ENCODE data around the gene CCN6.
"Not testable (repeated sequence)": the region's sequence is repeated elsewhere in the genome, so short reads cannot be mapped to it uniquely, and the experiment has no call there.

Gene CCN6

DNA sequence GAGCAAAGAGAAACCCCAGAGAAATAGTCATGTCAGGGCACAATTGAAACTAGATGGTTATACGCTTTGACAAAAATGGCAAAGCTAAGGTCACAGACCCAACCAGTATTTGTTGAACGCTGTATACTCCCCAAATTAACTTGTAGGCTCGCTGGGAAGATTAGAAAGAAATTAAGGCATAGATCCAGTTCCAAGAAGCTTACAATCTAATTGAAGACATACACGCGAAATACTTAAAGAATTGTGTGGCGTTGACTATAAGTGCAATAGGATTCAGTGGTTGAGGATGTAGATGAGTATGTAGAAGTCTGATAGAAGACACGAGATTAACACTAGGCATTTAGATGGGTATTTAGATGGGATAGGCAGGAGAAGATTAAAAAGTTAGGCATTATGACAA is 34.0 kb downstream of the CCN6 start:
- H3K36me3 ChIP-seq, result no peaks in the 10 kb centered on the region
- no peak overlapping the region for H3K27ac ChIP-seq
- H3K9me3 ChIP-seq, result no peaks in the 10 kb centered on the region
- peaks cover 21% of the 10 kb centered on the region for H3K27me3 ChIP-seq
- TF ChIP-seq, protein P1, sequence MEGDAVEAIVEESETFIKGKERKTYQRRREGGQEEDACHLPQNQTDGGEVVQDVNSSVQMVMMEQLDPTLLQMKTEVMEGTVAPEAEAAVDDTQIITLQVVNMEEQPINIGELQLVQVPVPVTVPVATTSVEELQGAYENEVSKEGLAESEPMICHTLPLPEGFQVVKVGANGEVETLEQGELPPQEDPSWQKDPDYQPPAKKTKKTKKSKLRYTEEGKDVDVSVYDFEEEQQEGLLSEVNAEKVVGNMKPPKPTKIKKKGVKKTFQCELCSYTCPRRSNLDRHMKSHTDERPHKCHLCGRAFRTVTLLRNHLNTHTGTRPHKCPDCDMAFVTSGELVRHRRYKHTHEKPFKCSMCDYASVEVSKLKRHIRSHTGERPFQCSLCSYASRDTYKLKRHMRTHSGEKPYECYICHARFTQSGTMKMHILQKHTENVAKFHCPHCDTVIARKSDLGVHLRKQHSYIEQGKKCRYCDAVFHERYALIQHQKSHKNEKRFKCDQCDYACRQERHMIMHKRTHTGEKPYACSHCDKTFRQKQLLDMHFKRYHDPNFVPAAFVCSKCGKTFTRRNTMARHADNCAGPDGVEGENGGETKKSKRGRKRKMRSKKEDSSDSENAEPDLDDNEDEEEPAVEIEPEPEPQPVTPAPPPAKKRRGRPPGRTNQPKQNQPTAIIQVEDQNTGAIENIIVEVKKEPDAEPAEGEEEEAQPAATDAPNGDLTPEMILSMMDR (IDR thresholded peaks at IDR 0.05), result no peak
- peaks cover 22 to 24% of the 10 kb centered on the region in 2 experiments for H3K4me1 ChIP-seq (ENCODE audit: control insufficient read depth in 1 of 2, insufficient read depth in 1 of 2, low read depth in 1 of 2, low read length in 1 of 2)
- H3K4me3 ChIP-seq (ENCODE audit: low read depth in 1 of 2, low read length in 1 of 2), result peak overlapping the region; percentile 62 to 69

DNA sequence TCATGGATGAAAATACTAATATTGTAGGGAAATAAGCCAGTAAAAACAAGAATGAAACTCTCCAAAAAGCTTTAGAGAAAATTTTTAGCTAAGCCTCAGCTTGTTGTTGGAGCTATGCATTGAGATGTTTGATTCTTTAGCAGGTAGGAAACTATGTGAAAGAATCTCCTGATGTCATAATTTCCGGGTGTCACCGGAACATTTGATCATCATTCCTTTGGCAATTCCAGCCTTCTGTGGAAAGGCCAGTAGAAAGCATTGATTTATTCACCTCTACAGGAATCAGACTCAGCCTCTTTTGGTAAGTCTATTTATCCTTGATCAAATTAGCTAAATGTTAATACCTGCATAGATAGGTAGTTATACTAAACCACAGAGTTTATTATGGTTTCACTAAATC is 43.0 kb downstream of the CCN6 start:
- Histone ChIP-seq H3K27ac (no peak overlapping the region), H3K4me3 (ENCODE audit: low read depth in 1 of 2, low read length in 1 of 2) (no peak overlapping the region), H3K27me3 (no peaks in the 10 kb centered on the region), H3K36me3 (no peaks in the 10 kb centered on the region), H3K9me3 (no peaks in the 10 kb centered on the region), H3K4me1 (ENCODE audit: control insufficient read depth in 1 of 2, insufficient read depth in 1 of 2, low read depth in 1 of 2, low read length in 1 of 2) (no peaks in the 10 kb centered on the region)
- TF ChIP-seq, protein P1 (IDR thresholded peaks at IDR 0.05), result no peak

DNA sequence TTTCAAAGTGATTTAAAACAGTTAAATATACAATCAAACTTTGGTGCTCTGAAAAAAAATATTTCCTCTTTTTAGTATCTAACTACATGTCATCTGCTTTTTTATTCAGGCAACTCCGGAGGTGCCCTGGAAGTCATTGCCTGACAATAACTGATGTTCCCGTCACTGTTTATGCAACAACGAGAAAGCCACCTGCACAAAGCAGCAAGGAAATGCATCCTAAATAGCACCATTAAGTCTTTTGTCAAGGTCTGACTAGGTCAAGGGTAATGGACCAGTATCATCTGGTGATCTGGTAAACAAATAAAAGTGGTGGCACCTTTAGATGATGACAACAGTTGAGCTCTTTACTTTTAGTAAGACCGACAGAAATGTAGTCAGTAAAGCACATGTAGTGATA is 46.7 kb downstream of the CCN6 start:
- TF ChIP-seq, protein P1 (IDR thresholded peaks at IDR 0.05), result no peak
- H3K27ac ChIP-seq, result no peak overlapping the region
- no peaks in the 10 kb centered on the region for H3K36me3 ChIP-seq
- H3K27me3 ChIP-seq, result no peaks in the 10 kb centered on the region
- H3K9me3 ChIP-seq, result no peaks in the 10 kb centered on the region
- H3K4me3 ChIP-seq (ENCODE audit: low read depth in 1 of 2, low read length in 1 of 2), result no peak overlapping the region
- no peaks in the 10 kb centered on the region for H3K4me1 ChIP-seq (ENCODE audit: control insufficient read depth in 1 of 2, insufficient read depth in 1 of 2, low read depth in 1 of 2, low read length in 1 of 2)

DNA sequence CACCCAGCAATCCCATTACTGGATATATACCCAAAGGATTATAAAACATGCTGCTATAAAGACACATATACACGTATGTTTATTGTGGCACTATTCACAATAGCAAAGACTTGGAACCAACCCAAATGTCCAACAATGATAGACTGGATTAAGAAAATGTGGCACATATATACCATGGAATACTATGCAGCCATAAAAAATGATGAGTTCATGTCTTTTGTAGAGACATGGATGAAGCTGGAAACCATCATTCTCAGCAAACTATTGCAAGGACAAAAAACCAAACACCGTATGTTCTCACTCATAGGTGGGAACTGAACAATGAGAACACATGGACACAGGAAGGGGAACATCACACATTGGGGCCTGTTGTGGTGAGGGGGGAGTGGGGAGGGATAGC is 52.1 kb downstream of the CCN6 start:
- not testable (repeated sequence) for H3K27ac ChIP-seq; H3K4me3 ChIP-seq (ENCODE audit: low read depth in 1 of 2, low read length in 1 of 2); H3K36me3 ChIP-seq; H3K27me3 ChIP-seq; H3K9me3 ChIP-seq; H3K4me1 ChIP-seq (ENCODE audit: control insufficient read depth in 1 of 2, insufficient read depth in 1 of 2, low read depth in 1 of 2, low read length in 1 of 2)

DNA sequence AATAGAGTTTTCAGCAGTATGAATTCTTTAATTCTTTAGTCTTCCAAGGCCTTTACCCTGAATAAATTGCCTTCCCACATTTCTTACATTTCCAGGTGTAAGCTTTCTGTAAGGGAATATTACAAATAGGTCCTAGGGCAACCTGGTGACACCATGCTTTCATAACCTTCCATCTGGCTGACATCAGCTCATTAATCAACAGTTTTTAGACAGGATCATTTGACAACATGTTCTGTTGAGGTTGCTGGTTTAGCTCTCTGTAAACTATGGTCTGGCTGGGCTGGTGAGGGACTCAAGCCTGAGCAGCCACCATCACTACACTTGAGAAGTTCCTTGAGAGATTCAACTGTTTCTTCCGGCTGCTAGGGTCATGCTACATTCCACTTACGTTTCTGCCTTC is 52.7 kb downstream of the CCN6 start:
- Histone ChIP-seq H3K27ac (no peak overlapping the region), H3K4me1 (ENCODE audit: control insufficient read depth in 1 of 2, insufficient read depth in 1 of 2, low read depth in 1 of 2, low read length in 1 of 2) (no peaks in the 10 kb centered on the region), H3K27me3 (no peaks in the 10 kb centered on the region), H3K36me3 (no peaks in the 10 kb centered on the region), H3K9me3 (no peaks in the 10 kb centered on the region), H3K4me3 (ENCODE audit: low read depth in 1 of 2, low read length in 1 of 2) (no peak overlapping the region)
- TF ChIP-seq, protein P1 (IDR thresholded peaks at IDR 0.05), result no peak

DNA sequence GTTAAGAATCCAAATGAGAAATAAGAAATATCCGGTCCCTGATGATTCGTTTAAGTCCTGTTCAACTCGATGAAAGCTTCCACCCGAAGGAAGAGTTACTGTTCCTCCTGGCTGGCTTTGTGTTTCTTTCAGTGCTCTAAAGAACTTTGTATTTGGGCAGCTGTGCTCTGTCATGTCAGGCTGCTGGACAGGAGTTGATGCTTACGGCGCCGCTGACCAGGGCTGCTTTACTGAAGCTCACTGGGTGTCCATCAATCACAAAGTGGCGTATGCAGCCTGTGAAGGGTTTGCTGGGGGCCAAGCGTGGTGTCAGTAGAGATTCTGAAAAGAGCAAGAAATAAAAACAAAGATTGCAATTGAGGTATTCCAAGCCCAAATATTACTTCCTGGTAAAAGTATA is 55.4 kb downstream of the CCN6 start:
- H3K4me3 ChIP-seq (ENCODE audit: low read depth in 1 of 2, low read length in 1 of 2), result no peak overlapping the region
- H3K36me3 ChIP-seq, result no peaks in the 10 kb centered on the region
- H3K9me3 ChIP-seq, result no peaks in the 10 kb centered on the region
- TF ChIP-seq, protein P1 (IDR thresholded peaks at IDR 0.05), result no peak
- H3K27ac ChIP-seq, result no peak overlapping the region
- no peaks in the 10 kb centered on the region for H3K4me1 ChIP-seq (ENCODE audit: control insufficient read depth in 1 of 2, insufficient read depth in 1 of 2, low read depth in 1 of 2, low read length in 1 of 2)
- no peaks in the 10 kb centered on the region for H3K27me3 ChIP-seq

All from neutrophil (primary cell).